Epithelial cell of prostate (primary cell): ENCODE results near the gene STAC3.

Source experiments
- DNase-seq: peaks from one replicate; pipeline ENCODE4 v3.0.0-alpha.2; 2011; ENCODE audit warnings: low read depth, low spot score
- H3K27ac ChIP-seq: fragments of 450-650 bp; 2 replicates; pipeline ENCODE4 v1.5.1; 2017; ENCODE audit warnings: mild to moderate bottlenecking

The STAC3 gene

DNA sequence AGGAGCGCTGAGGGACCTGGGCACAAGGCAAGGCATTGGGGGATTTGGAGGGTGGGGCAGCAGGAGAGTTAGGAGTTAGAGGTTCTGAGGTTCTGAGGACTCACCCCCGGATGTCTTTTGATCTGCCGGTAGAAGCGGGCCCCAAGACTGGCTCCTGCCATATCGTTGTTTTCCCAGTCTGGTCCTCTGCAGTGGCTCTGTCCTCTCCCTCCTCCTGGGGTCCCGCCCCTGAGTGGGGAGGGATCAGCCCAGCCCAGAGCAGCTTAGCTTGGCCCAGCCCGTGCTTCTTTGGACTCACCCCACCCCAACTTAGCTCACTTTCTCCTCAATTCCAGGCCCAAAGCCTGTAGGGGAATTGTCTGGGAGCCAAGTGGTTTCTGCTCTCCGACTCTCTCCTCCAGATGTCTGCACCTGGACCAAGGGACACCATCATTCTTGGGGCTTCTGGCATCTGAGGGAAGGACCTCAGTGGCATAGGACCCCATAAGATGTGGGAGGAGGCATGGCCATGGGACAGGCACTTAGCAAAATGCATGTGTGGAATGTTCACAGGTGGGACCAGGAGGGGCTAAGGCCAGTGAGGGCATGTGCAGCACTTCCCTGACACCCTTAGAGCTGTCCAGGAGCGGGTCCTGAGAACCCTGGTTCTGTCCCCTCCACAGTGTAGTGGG is 13.9 kb downstream of the STAC3 start:
- DNase-seq = no peak
- H3K27ac ChIP-seq = no peak overlapping the region

GRCh38 chr12:57236201-57236924 is 14.6 kb downstream of the STAC3 start:
- DNase-seq = no peak

DNA sequence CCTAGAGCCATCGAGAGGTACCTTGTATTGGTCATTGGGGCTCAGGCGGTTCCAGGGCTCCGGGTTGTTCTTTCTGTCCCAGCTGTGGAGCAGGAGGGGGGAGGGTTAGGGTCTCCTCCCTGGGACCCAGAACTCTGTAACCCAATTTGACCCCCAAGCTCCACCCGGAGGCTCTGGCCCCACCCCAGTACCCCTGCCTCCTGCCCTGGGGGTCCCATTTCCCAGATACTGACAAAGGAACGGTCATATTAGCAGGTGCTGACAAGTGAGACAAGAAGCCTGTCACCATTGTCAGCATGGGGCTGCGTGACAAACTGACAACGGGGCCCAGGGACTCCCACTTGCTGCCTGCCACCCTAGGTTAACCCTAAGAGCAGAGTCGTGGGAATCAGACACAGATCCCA is 15.3 kb downstream of the STAC3 start:
- H3K27ac ChIP-seq = no peak overlapping the region
- DNase-seq = no peak

More at GRCh38 chr12:57236201-57236924, 14.6 kb downstream of the STAC3 start:
- no peak overlapping the region for H3K27ac ChIP-seq

DNA sequence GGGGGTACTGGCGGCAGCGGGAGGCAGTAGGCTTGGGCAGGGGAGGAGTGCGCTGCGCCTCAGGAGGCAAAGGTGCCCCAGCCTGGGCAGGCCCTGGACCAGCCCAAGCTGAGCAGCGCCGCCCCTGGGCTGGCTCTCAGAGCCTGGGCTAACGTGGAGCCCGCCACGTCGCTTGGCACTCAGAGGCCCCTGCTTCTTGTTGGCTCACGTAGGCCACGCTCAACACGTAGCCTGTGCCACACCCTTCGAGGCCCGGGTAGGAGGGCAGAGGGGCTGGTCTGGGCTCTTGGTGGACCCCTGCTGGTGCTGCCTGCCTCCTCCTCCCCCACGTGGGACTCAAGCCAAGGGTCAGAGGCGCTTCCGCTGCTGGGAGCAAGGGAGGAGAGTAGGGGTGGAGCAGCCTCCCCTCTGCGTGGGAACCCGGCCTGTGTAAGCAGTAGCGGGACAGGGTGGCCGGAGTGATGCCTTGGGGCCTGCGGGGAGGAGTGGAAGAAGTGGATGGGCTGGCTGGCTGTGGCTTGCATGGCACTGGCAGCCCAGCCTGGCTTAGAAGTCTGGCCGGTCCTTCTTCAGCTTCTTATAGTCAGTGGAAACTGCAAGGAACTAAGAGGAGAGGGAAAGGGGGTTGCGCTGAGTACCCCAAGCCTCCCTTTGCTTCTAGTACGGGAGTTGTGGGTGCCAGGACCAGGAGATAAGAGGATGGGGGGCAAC is 15.8 kb downstream of the STAC3 start:
- no peak overlapping the region for H3K27ac ChIP-seq
- no peak for DNase-seq

DNA sequence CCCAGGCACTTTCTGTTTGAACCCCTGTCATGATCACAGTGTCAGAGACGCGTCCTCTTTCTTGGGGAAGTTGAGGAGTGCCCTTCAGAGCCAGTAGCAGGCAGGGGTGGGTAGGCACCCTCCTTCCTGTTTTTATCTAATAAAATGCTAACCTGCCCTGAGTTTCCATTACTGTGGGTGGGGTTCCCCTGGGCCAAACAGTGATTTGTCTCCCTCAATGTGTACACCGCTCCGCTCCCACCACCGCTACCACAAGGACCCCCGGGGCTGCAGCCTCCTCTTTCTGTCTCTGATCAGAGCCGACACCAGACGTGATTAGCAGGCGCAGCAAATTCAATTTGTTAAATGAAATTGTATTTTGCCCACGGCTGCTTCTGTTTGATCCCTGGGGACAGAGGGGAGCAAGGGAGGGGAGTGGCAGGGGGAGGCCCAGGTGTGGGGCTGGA is 16.4 kb downstream of the STAC3 start:
- DNase-seq = no peak
- no peak overlapping the region for H3K27ac ChIP-seq

DNA sequence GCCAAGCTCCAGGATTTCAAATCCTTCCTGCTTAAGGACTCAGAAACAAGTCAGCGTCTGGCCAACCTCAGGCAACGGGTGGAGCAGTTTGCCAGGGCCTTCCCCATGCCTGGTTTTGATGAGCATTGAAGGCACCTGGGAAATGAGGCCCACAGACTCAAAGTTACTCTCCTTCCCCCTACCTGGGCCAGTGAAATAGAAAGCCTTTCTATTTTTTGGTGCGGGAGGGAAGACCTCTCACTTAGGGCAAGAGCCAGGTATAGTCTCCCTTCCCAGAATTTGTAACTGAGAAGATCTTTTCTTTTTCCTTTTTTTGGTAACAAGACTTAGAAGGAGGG is 16.8 kb downstream of the STAC3 start:
- DNase-seq = no peak
- H3K27ac ChIP-seq = no peak overlapping the region

- no peak overlapping the region for H3K27ac ChIP-seq
These were observed 17.4 kb downstream of the STAC3 start for GRCh38 chr12:57233357-57234232.

DNA sequence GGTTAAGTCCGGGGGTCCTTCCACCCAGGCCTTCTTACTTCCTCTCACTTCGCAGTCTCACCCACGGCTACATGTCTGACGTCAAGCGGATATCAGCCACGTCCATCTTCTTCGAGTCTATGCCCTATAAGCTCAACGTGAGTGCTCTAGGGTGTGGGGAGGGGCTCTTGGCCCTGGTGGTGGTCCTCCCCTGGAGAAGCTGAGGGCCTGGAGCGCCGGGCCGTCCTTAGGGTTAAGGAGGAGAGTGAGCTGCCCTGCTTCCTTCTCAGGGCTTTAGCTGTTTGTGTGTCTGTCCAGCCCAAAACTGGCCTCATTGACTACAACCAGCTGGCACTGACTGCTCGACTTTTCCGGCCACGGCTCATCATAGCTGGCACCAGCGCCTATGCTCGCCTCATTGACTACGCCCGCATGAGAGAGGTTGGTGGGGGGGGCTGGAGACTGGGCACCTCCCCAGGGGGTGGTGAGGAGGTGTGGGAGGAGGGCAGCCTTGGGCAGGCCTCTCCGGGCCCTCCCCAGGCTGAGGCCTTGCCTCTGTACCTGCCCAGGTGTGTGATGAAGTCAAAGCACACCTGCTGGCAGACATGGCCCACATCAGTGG is 18.7 kb downstream of the STAC3 start:
- no peak overlapping the region for H3K27ac ChIP-seq
- DNase-seq = no peak

More at GRCh38 chr12:57233357-57234232, 17.4 kb downstream of the STAC3 start:
- DNase-seq = no peak

DNA sequence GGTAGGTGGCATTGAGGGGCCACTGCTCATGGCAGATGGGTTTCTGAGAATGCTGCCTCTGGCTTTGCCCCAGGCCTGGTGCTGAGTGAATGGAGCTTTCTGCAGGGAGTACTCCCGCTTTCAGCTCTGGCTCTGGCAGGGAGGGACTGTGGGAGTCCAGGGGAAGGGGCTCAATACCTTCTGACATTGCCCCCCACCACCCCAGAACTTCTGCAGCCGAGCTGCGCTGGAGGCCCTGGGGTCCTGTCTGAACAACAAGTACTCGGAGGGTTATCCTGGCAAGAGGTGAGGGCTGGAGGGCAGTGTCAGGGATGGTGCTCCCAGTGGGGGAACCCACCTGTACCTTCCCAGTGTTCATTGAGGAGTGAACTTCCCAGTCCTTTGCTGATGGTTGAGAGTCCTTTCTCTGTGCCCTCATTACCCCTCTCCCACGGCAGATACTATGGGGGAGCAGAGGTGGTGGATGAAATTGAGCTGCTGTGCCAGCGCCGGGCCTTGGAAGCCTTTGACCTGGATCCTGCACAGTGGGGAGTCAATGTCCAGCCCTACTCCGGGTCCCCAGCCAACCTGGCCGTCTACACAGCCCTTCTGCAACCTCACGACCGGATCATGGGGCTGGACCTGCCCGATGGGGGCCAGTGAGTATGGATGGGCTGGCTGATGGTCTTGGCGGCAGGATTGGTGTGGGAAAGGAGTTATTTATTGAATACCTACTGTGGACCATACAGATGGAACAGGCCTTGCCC is 19.5 kb downstream of the STAC3 start:
- H3K27ac ChIP-seq = peak overlapping the region; percentile 85
- DNase-seq = no peak

DNA sequence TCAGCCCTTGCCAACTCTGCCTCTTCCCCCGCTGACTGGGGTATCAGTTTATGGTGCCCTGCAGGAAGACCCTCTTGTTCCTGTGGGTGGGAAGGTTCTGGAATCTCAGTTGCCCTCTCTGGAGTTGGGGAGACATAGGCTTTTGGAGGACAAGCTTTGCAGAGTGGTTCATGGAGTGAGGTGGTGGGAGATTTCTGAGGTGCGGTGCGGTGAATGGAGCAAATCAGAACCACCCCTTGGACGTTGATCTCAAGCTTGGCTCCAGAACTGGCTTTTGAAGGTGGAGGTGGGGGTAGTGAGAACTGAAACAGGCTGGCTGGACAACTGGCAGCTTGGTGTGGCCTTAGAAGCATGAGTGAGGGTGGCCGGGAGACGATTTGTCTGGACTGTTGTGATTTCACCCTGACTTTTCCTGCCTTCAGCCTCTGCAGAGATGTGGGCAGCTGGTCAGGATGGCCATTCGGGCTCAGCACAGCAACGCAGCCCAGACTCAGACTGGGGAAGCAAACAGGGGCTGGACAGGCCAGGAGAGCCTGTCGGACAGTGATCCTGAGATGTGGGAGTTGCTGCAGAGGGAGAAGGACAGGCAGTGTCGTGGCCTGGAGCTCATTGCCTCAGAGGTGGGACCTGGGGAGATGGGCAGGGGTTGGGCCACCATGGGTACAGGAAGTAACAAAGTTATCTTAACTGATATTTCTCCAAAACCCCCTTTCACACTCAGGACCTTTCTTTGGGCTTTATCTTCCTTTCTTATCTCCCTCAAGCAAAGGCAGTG is 20.4 kb downstream of the STAC3 start:
- no peak for DNase-seq
- H3K27ac ChIP-seq = peak overlapping the region; percentile 85

GRCh38 chr12:57229634-57230380 is 21.2 kb downstream of the STAC3 start, which contains the start of gene SHMT2:
SHMT2 (plus strand) TSS chr12:57229711; CDS start chr12:57229779, 68 bp downstream.
- no peak for DNase-seq
- H3K27ac ChIP-seq = peak within 1 kb of the TSS; percentile 85

DNA sequence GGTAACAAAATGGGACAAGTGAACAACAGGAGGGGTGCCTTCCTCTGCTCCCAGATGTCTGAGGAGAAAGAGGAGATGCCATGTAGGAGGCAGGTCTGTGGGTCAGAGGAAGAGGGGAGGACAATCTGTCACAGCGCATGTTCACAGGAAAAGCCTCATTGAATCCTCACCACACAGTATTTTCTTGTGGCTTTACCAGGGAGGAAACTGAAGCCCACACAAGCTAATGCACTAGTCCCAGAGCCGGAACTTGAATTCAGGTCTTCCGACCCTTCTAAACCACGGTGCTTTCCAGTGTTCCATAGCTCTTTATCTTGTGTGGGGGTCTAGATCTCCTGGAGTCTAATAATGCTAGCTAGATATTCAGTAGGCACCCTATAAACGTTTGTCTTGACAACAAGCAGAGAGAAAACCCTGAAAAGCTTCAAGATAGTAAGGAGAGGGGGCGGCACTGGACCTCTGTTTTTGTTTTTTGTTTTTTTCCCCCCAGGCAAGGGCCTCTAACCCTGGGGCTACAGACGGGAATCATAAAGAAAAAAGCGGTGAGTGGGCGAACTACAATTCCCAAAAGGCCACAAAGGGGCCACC is 21.8 kb downstream of the STAC3 start:
- DNase-seq = no peak
- peak overlapping the region; percentile 85 for H3K27ac ChIP-seq

GRCh38 chr12:57227315-57228115 is 23.5 kb downstream of the STAC3 start:
- DNase-seq = no peak
- H3K27ac ChIP-seq = no peak overlapping the region

GRCh38 chr12:57226588-57227314 is 24.2 kb downstream of the STAC3 start:
- DNase-seq = no peak
- H3K27ac ChIP-seq = no peak overlapping the region

DNA sequence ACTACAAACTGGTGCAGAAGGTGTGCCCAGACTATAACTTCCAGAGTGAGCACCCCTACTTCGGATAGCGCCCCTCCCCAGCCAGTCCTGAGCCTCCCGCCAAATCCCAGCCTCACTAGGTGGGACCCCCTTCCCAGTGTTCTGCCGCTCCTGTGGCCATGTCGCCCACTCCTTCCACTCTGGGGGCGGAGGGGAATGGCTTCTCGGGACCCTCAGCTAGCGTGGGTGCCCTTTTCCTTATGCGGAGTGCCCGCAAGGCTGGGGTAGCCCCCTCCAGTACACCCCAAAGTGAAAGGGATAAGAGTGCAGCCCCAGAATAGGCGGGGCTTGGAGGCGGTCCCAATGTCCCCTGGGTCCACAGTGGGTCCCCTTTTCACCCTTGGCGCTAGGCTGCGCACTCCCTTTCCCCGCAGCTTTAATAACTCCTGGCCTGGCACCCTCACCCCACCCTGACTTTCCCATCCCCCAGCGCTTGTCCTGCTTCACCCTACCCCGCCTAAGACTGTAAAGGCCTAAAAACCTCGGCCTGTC is 25.2 kb downstream of the STAC3 start:
- H3K27ac ChIP-seq = no peak overlapping the region
- DNase-seq = no peak
